Mammary epithelial cell (primary cell): ENCODE data around the gene PLEKHA7.

Experiments
- CTCF ChIP-seq, 2 donors: IDR thresholded peaks in 1 of 2; conservative IDR thresholded peaks in 1 of 2; 2 replicates each; pipeline ENCODE4 v1.5.1; 2011 to 2012; ENCODE audit warnings: inconsistent platforms in 2 of 2, low read length in 2 of 2, mild to moderate bottlenecking in 2 of 2, control low read depth in 1 of 2, low read depth in 1 of 2; ENCODE audit not compliant: insufficient read depth in 1 of 2; ENCODE audit errors: extremely low read depth in 1 of 2
- EZH2 ChIP-seq: IDR thresholded peaks from 2 replicates; pipeline ENCODE4 v1.6.1; 2012; ENCODE audit warnings: low read length, inconsistent platforms, borderline replicate concordance

GRCh38 chr11:17020831-17021230 lies 6.6 kb upstream of the PLEKHA7 start:
- TF ChIP-seq CTCF (conservative IDR thresholded peaks at IDR 0.05 in 1 of 2, IDR thresholded peaks at IDR 0.05 in 1 of 2; ENCODE audit: extremely low read depth in 1 of 2, insufficient read depth in 1 of 2, low read depth in 1 of 2, low read length in 2 of 2) (no peak), EZH2 (no peak)
